Heart left ventricle (tissue), 13 donors: ENCODE results near the gene PTH2.

ENCODE experiments used
- POLR2A ChIP-seq, 2 donors: fragments of 450-650 bp; IDR thresholded peaks; one replicate each; pipeline ENCODE4 v1.6.1; 2017; ENCODE audit warnings: antibody characterized with exemption in 2 of 2, mild to moderate bottlenecking in 2 of 2, moderate library complexity in 2 of 2
- TF ChIP-seq, protein P1 (sequence below), 12 donors: fragments of 200-600 bp; sonication (generic) in 4 of 12; IDR thresholded peaks; one replicate each; pipeline versions ENCODE4 v1.5.0 to v1.8.0; 2018 to 2022; ENCODE audit warnings: antibody characterized with exemption in 12 of 12, mild to moderate bottlenecking in 5 of 12
- donor health status: ischemic (EF 13 %, LVEDD 7.1; RV severe dilation, severe dysfunction).
- donor health status: DM: no; HTN: yes; CAD: no.
- donor health status: DM: no; HTN: no; CAD: no.
- donor health status: ischemic (EF 25% LVEDD 6.9; RV normal size, moderate dysfunction).
- donor health status: ischemic (EF 25% LVEDD 5.7; RV mildly dilated, moderate dysfunction).
- donor health status: ischemic (EF 35%, LVEDD 5.7; RV mildly dilated, moderate dysfunction).
- donor health status: nonischemic (EF 11% LVEDD 7.7; RV severe dilation, severe dysfunction).
- donor health status: DM: yes; HTN: yes; CAD: no.
- donor health status: PGD.
- donor health status: ischemic (EF 29% LVEDD 5.4; RV normal size, mild dysfunction).
- donor health status: nonischemic (EF 23%, LVEDD 6.1; RV moderate dilation, normal function).

DNA sequence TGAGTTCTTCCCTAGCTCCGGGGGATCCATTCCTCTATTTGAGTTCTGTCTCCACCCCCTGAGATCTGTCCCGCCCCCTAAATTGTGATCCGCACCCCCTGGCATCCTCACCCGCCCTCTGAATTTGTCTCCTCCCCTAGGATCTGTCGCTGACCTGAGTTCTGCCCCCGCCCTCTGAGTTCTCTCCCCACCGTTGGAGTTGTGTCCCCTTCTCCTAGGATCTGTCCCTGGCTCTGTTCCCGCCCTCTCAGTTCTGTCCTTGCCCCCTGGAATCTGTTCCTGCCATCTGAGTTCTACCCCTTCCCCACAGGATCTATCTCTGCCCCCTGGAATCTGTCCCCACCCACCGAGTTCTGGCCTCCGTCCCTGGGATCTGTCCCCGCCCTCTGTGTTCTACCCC lies 19.1 kb upstream of the PTH2 start:
- TF ChIP-seq, protein P1, sequence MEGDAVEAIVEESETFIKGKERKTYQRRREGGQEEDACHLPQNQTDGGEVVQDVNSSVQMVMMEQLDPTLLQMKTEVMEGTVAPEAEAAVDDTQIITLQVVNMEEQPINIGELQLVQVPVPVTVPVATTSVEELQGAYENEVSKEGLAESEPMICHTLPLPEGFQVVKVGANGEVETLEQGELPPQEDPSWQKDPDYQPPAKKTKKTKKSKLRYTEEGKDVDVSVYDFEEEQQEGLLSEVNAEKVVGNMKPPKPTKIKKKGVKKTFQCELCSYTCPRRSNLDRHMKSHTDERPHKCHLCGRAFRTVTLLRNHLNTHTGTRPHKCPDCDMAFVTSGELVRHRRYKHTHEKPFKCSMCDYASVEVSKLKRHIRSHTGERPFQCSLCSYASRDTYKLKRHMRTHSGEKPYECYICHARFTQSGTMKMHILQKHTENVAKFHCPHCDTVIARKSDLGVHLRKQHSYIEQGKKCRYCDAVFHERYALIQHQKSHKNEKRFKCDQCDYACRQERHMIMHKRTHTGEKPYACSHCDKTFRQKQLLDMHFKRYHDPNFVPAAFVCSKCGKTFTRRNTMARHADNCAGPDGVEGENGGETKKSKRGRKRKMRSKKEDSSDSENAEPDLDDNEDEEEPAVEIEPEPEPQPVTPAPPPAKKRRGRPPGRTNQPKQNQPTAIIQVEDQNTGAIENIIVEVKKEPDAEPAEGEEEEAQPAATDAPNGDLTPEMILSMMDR (IDR thresholded peaks at IDR 0.05): no peak
- no peak for TF ChIP-seq POLR2A (IDR thresholded peaks at IDR 0.05)
